Heart left ventricle (tissue), 13 donors: ENCODE measurements around the gene CRIM1.

Experiments
- CTCF ChIP-seq, 12 donors: fragments of 200-600 bp; sonication (generic) in 4 of 12; IDR thresholded peaks; one replicate each; pipeline versions ENCODE4 v1.5.0 to v1.8.0; 2018 to 2022; ENCODE audit warnings: antibody characterized with exemption in 12 of 12, mild to moderate bottlenecking in 5 of 12
- POLR2A ChIP-seq, 2 donors: fragments of 450-650 bp; IDR thresholded peaks; one replicate each; pipeline ENCODE4 v1.6.1; 2017; ENCODE audit warnings: antibody characterized with exemption in 2 of 2, mild to moderate bottlenecking in 2 of 2, moderate library complexity in 2 of 2
- donor health status: ischemic (EF 13 %, LVEDD 7.1; RV severe dilation, severe dysfunction).
- donor health status: DM: no; HTN: yes; CAD: no.
- donor health status: DM: no; HTN: no; CAD: no.
- donor health status: ischemic (EF 25% LVEDD 6.9; RV normal size, moderate dysfunction).
- donor health status: ischemic (EF 25% LVEDD 5.7; RV mildly dilated, moderate dysfunction).
- donor health status: ischemic (EF 35%, LVEDD 5.7; RV mildly dilated, moderate dysfunction).
- donor health status: nonischemic (EF 11% LVEDD 7.7; RV severe dilation, severe dysfunction).
- donor health status: DM: yes; HTN: yes; CAD: no.
- donor health status: PGD.
- donor health status: ischemic (EF 29% LVEDD 5.4; RV normal size, mild dysfunction).
- donor health status: nonischemic (EF 23%, LVEDD 6.1; RV moderate dilation, normal function).

- TF ChIP-seq POLR2A (IDR thresholded peaks at IDR 0.05) (no peak), CTCF (IDR thresholded peaks at IDR 0.05) (no peak)
Observed at GRCh38 chr2:36339607-36340218, 15.9 kb upstream of the CRIM1 start.
